IPS-15b (cell line): ENCODE results near the gene SCG5.

Source experiments
- H3K27me3 ChIP-seq: one replicate; pipeline ENCODE4 v1.6.1; 2013; ENCODE audit warnings: low read length; ENCODE audit not compliant: control insufficient read depth, insufficient read depth
- H3K36me3 ChIP-seq: one replicate; pipeline ENCODE4 v1.6.1; 2013; ENCODE audit warnings: low read length; ENCODE audit not compliant: control insufficient read depth, insufficient read depth
- H3K4me1 ChIP-seq: one replicate; pipeline ENCODE4 v1.6.1; 2013; ENCODE audit warnings: mild to moderate bottlenecking, low read length; ENCODE audit not compliant: control insufficient read depth, insufficient read depth
- H3K4me3 ChIP-seq: one replicate; pipeline ENCODE4 v1.5.1; 2013; ENCODE audit warnings: low read depth, low read length
- H3K9ac ChIP-seq: one replicate; pipeline ENCODE4 v1.6.1; 2013; ENCODE audit warnings: low read depth, mild to moderate bottlenecking, low read length
- H3K9me3 ChIP-seq: one replicate; pipeline ENCODE4 v1.6.1; 2013; ENCODE audit warnings: mild to moderate bottlenecking, low read length; ENCODE audit not compliant: control insufficient read depth, insufficient read depth

Gene SCG5

DNA sequence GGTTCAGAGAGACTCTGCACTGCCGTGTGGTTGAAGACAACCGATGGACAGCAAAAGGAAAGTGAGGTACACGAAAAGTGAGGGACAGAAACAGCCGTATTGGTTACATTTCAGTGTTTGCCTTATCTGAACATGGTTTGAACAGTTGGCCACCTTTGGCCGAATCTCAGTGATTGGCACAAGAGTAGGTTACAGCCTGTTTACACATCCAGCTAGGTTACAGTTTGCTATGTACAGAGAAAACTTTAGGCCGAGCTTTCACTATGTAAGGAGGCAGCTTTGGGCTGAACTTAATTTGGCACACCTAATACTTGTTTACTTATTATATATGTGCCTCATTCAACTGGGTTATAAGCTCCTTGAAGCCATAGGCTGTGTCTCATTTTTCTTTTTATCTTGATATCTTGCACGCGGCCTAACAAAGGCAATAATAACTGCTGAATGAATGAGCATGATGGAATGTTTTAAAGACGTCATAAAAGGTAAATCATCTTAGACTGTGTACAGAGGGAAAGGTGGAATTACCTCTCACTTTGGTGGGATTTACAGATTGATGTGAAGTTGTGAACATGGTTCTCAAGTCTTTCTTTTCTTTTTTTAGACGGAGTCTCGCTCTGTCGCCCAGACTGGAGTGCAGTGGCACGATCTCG is 59.1 kb downstream of the SCG5 start:
- Histone ChIP-seq H3K9me3 (no peaks in the 10 kb centered on the region), H3K4me1 (no peaks in the 10 kb centered on the region), H3K9ac (no peak overlapping the region), H3K4me3 (no peak overlapping the region), H3K36me3 (no peaks in the 10 kb centered on the region), H3K27me3 (no peaks in the 10 kb centered on the region)

DNA sequence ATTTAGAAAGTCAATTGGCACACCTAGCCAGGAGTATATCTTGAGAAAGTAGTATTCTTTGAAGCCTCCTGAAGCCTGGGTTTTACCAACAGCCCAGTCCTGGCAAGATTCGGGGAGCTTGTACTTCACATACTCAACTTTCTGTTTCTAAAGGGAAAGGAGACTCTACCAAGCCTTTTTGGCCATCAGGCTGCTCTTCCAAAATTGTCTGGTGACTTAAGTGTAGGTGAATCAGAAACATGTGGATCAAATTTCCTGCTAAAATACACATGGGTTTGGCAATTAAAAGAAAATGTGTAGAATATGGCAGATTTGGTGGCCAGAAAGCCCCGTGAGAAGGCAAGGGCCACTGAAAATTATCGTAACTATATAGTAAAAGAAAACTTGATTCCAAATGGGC is 60.4 kb downstream of the SCG5 start:
- Histone ChIP-seq H3K4me1 (no peaks in the 10 kb centered on the region), H3K27me3 (no peaks in the 10 kb centered on the region), H3K36me3 (no peaks in the 10 kb centered on the region), H3K4me3 (no peak overlapping the region), H3K9me3 (no peaks in the 10 kb centered on the region), H3K9ac (no peak overlapping the region)

GRCh38 chr15:32704395-32704981 is 63.0 kb downstream of the SCG5 start:
- Histone ChIP-seq H3K36me3 (no peaks in the 10 kb centered on the region), H3K27me3 (no peaks in the 10 kb centered on the region), H3K9me3 (no peaks in the 10 kb centered on the region), H3K9ac (no peak overlapping the region), H3K4me1 (no peaks in the 10 kb centered on the region), H3K4me3 (no peak overlapping the region)

- no peak overlapping the region for H3K9ac ChIP-seq
- H3K36me3 ChIP-seq: no peaks in the 10 kb centered on the region
- H3K27me3 ChIP-seq: no peaks in the 10 kb centered on the region
- H3K9me3 ChIP-seq: no peaks in the 10 kb centered on the region
- no peaks in the 10 kb centered on the region for H3K4me1 ChIP-seq
- H3K4me3 ChIP-seq: no peak overlapping the region
These were observed 63.9 kb downstream of the SCG5 start for GRCh38 chr15:32705446-32705845.

GRCh38 chr15:32706704-32707103 is 65.2 kb downstream of the SCG5 start:
- Histone ChIP-seq H3K4me3 (no peak overlapping the region), H3K9me3 (no peaks in the 10 kb centered on the region), H3K9ac (no peak overlapping the region), H3K4me1 (no peaks in the 10 kb centered on the region), H3K36me3 (no peaks in the 10 kb centered on the region), H3K27me3 (no peaks in the 10 kb centered on the region)

DNA sequence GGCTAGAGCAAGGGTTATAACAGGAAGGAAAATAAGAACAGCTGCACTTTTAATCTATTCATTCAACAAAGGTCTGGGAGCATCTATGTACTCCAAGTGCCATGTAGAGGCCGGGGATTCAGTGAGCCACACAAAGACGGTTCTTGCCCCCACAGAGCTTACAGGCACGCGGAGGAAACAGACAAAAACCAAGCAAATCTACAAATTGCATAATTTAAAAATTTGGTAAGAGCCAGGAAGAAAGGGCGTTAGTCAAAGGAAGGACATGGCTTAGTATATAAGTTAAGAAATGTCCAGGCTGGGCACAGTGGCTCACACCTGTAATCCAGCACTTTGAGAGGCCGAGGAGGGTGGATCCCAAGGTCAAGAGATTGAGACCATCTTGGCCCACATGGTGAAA is 65.9 kb downstream of the SCG5 start:
- Histone ChIP-seq H3K27me3 (peaks cover 2% of the 10 kb centered on the region), H3K4me3 (no peak overlapping the region), H3K9me3 (no peaks in the 10 kb centered on the region), H3K4me1 (no peaks in the 10 kb centered on the region), H3K36me3 (no peaks in the 10 kb centered on the region), H3K9ac (no peak overlapping the region)

- no peak overlapping the region for H3K9ac ChIP-seq
- no peak overlapping the region for H3K4me3 ChIP-seq
- no peaks in the 10 kb centered on the region for H3K9me3 ChIP-seq
- no peaks in the 10 kb centered on the region for H3K4me1 ChIP-seq
- no peaks in the 10 kb centered on the region for H3K36me3 ChIP-seq
- H3K27me3 ChIP-seq: peaks cover 13% of the 10 kb centered on the region
These were observed 68.0 kb downstream of the SCG5 start for GRCh38 chr15:32709295-32710033.

DNA sequence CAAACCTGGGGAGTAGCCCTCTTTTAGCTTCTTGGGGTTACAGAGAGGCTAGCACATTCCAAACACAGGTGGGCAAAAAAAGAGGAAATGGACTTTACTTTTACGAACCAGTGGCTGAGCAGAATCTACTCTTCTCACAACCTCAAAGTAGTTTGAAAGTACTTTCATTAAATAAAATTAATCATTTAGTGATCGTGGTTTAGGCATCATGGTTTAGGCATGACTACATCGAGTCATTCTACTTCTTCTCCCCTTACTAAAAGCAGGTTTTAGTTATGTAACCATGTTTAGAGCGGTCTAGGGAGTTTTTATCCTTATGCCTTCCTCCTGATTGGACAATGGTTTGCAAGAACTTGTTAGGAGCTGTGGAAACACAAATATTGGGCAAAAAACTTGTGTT is 73.8 kb downstream of the SCG5 start:
- H3K36me3 ChIP-seq: no peaks in the 10 kb centered on the region
- peaks cover 2% of the 10 kb centered on the region for H3K4me1 ChIP-seq
- peaks cover 68% of the 10 kb centered on the region for H3K27me3 ChIP-seq
- H3K9ac ChIP-seq: no peak overlapping the region
- no peak overlapping the region for H3K4me3 ChIP-seq
- no peaks in the 10 kb centered on the region for H3K9me3 ChIP-seq

DNA sequence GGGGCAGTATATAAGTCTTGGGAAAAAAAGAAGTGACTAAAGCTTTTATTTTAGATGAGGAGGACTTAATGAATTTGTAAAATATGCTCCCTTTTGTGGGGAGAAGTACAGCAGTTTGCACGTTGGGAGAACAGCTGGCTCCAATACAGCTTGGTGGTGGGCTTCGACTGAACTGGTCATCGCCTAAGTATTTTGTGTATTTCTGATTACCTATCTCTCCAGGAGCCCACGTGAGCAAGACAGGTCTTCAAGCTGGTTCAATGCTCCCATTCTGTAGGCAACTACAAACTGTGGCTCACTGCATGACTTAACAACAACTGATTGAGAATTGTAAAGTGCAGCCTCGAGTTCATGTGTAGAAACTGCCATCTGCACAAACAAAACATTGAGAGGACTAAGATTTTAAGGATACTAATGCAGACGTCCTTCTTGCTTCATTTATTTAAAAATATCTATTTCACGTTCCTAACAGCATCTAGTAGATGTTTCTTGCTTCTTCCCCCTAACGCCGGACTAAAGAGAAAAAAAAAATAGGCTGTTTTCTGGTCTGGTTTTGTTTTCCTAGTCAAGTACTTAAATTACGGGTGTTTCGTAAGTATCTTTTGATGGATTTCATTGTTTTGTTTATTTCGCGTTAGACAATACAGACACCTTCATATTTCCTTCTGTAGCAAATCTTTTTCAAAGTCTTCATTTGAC is 74.9 kb downstream of the SCG5 start:
- Histone ChIP-seq H3K36me3 (no peaks in the 10 kb centered on the region), H3K9me3 (no peaks in the 10 kb centered on the region), H3K9ac (no peak overlapping the region), H3K4me1 (peaks cover 2% of the 10 kb centered on the region), H3K27me3 (peaks cover 79% of the 10 kb centered on the region), H3K4me3 (peak overlapping the region; percentile 59)

DNA sequence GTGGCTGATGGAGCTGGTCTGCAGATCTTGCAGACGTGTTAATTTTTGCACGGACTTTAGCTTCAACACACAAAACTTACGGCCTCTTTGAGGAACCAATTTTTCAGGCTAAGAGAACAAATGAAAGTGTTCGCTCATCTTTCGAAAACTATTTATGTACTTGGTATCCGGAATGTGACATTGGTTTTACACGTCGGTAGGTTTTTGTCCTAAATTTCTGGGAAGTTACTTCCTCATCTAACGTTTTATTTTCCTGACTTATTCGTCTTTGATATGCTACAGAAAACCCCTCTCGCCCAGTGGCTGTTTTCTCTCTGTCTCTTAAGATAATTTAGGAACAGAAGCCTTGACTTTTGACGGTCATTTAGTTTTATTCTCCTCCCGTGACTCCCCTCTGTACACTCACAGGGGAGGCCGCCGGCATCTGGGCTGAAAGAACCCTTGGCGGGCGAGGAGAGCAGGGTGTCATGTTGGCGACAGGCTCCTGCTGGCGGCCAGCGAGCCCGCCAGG is 75.5 kb downstream of the SCG5 start:
- H3K9ac ChIP-seq: no peak overlapping the region
- H3K4me3 ChIP-seq: peak overlapping the region; percentile 59
- no peaks in the 10 kb centered on the region for H3K36me3 ChIP-seq
- peaks cover 81% of the 10 kb centered on the region for H3K27me3 ChIP-seq
- peaks cover 2% of the 10 kb centered on the region for H3K4me1 ChIP-seq
- H3K9me3 ChIP-seq: no peaks in the 10 kb centered on the region

DNA sequence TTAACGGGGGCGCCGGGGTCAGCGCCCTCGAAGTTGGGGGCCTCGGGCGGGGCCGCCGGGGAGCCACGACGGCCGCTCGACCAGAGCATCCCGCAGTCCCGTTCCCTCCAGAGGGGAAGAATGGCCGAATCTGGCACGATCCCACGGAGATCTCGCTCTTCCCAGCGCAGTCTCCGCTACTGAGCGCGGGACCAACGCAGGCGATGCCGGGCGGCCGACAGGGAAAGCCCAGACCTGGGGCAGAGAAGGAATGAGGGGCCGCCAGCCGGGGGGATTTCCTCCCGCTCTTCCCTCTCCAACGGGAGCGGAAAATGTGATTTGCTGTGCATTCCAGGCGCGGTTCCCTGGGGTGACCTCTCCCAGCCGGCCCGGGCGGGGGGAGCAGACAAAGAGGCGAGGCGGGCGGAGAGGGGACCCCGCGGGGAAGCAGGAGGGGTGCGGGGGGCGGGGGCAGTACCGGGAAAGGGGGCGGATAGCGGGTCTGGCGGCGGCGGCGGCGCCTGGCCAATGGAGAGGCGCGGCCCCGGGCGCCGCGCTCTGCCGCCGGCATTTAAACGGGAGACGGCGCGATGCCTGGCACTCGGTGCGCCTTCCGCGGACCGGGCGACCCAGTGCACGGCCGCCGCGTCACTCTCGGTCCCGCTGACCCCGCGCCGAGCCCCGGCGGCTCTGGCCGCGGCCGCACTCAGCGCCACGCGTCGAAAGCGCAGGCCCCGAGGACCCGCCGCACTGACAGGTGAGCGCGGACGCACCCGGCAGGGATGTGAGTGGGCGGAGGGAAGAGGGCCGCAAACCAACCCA is 76.1 kb downstream of the SCG5 start, which contains the start of gene GREM1:
Gene GREM1, plus strand, starts transcription at position 579 of the 801 bp plus-strand sequence. CDS start 12,687 bp downstream, outside the sequence.
- H3K27me3 ChIP-seq: peaks cover 84% of the 10 kb centered on the region
- H3K9me3 ChIP-seq: no peaks in the 10 kb centered on the region
- H3K36me3 ChIP-seq: no peaks in the 10 kb centered on the region
- H3K9ac ChIP-seq: no peak within 1 kb of the TSS
- peaks cover 2% of the 10 kb centered on the region for H3K4me1 ChIP-seq
- H3K4me3 ChIP-seq: peak within 1 kb of the TSS; percentile 59
